Mesendoderm (in vitro differentiated cells): ENCODE results near the gene KITLG.

Experiments
- DNase-seq: peaks from one replicate; pipeline ENCODE4 v3.0.0; 2013
- H2AK5ac ChIP-seq: 2 replicates; pipeline ENCODE4 v1.6.1; 2013; ENCODE audit warnings: low read length, inconsistent platforms
- H2BK120ac ChIP-seq: 2 replicates; pipeline ENCODE4 v1.6.1; 2013; ENCODE audit warnings: low read depth, mild to moderate bottlenecking, low read length, moderate library complexity, mixed read lengths
- H2BK15ac ChIP-seq: replicated peaks from 2 replicates; pipeline ENCODE4 v1.6.1; 2013; ENCODE audit warnings: low read depth, mild to moderate bottlenecking, moderate library complexity
- H2BK5ac ChIP-seq: 2 replicates; pipeline ENCODE4 v1.6.1; 2013; ENCODE audit warnings: low read length, inconsistent platforms
- H3K18ac ChIP-seq: 2 replicates; pipeline ENCODE4 v1.6.1; 2013; ENCODE audit warnings: mild to moderate bottlenecking, low read length, mixed read lengths
- H3K23ac ChIP-seq: one replicate; pipeline ENCODE4 v1.6.1; 2013; ENCODE audit warnings: low read length
- H3K27ac ChIP-seq: 2 replicates; pipeline ENCODE4 v1.5.1; 2013; ENCODE audit warnings: low read depth, mild to moderate bottlenecking, inconsistent platforms, low read length, moderate library complexity
- H3K27me3 ChIP-seq: 2 replicates; pipeline ENCODE4 v1.6.1; 2013; ENCODE audit warnings: low read length, control low read depth, mild to moderate bottlenecking, inconsistent platforms; ENCODE audit not compliant: insufficient read depth, poor library complexity
- H3K36me3 ChIP-seq: 2 replicates; pipeline ENCODE4 v1.6.1; 2013; ENCODE audit warnings: low read length, inconsistent platforms; ENCODE audit not compliant: control insufficient read depth, insufficient read depth
- H3K4ac ChIP-seq: one replicate; pipeline ENCODE4 v1.6.1; 2013; ENCODE audit warnings: low read depth, mild to moderate bottlenecking, low read length, moderate library complexity
- H3K4me1 ChIP-seq: 2 replicates; pipeline ENCODE4 v1.6.1; 2013; ENCODE audit warnings: low read depth, low read length, inconsistent platforms; ENCODE audit not compliant: control insufficient read depth
- H3K4me2 ChIP-seq: 2 replicates; pipeline ENCODE4 v1.6.1; 2013; ENCODE audit warnings: low read length
- H3K4me3 ChIP-seq: 2 replicates; pipeline ENCODE4 v1.5.1; 2013; ENCODE audit warnings: mild to moderate bottlenecking, low read length
- H3K56ac ChIP-seq: one replicate; pipeline ENCODE4 v1.6.1; 2013; ENCODE audit warnings: low read length
- H3K79me1 ChIP-seq: 2 replicates; pipeline ENCODE4 v1.6.1; 2013; ENCODE audit warnings: low read length, inconsistent platforms
- H3K79me2 ChIP-seq: 2 replicates; pipeline ENCODE4 v1.6.1; 2013; ENCODE audit warnings: mild to moderate bottlenecking, low read length; ENCODE audit not compliant: control insufficient read depth, insufficient read depth
- H3K9ac ChIP-seq: 2 replicates; pipeline ENCODE4 v1.6.1; 2013; ENCODE audit warnings: low read length, inconsistent platforms
- H4K5ac ChIP-seq: one replicate; pipeline ENCODE4 v1.6.1; 2013; ENCODE audit warnings: low read length
- H4K8ac ChIP-seq: one replicate; pipeline ENCODE4 v1.6.1; 2013; ENCODE audit warnings: low read depth, mild to moderate bottlenecking, control low read depth, low read length, moderate library complexity
- WGBS: extraction: QIAGEN DNeasy Blood & Tissue Kit; methylation state at CpG from one replicate; pipeline ENCODE4 v1.1.7; 2013; ENCODE audit warnings: low lambda C conversion rate, missing lambda C conversion rate; ENCODE audit not compliant: insufficient coverage; ENCODE audit errors: extremely low coverage; 5-methylcytosine and 5-hydroxymethylcytosine counted together

Gene KITLG

DNA sequence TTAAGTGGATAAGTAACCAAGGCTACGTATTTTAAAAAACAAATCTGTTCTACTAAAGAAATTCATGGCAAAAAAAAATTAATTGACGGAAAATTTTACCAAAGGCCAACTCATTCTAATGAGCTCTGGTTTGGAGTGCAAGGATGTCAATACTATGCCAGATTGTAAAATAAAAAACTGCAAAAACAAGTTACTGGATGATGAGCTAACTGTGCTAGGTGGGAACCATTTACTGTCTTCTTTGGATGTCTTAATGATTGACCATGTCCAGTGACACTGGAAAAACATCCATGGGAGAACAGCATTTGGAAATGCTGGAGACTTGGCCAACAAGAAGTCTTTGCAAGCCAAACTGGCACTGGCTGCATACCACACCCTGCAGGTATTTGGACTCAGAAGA, 41.6 kb downstream of the KITLG start:
- Histone ChIP-seq H3K18ac (no peak overlapping the region), H3K9ac (no peak overlapping the region), H3K4me3 (no peak overlapping the region), H3K27me3 (no peaks in the 10 kb centered on the region), H3K27ac (no peak overlapping the region), H2BK15ac (no peak overlapping the region), H3K56ac (no peak overlapping the region), H3K79me1 (no peaks in the 10 kb centered on the region), H3K79me2 (no peaks in the 10 kb centered on the region), H3K23ac (no peak overlapping the region), H2BK5ac (no peak overlapping the region), H3K4me2 (no peak overlapping the region), H3K4me1 (no peaks in the 10 kb centered on the region), H3K4ac (no peak overlapping the region), H2BK120ac (no peak overlapping the region), H3K36me3 (no peaks in the 10 kb centered on the region), H2AK5ac (no peak overlapping the region), H4K5ac (no peak overlapping the region), H4K8ac (no peak overlapping the region)
- no peak for DNase-seq
- WGBS, result no CpG with 5 or more reads among the region's 2 CpGs

DNA sequence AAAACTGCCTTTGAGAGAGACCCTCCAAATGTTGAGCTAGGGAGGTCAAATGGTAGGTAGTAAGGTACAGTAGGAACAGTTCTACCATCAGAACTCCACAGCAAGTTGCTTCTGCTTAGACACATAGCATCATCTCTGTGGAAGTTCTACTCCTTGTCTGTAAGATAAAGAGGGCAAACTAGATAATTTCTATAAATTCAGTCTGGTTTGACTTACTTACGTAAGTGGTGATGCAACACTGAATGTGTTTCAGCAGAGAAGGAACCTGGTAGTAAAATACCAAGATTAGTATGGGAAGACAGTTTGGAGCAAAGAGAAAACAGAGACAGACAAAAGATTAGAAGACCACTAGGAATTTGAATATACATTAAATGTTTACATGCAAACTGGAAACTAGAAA, 42.0 kb downstream of the KITLG start:
- Histone ChIP-seq H3K4me3 (no peak overlapping the region), H3K4me2 (no peak overlapping the region), H2AK5ac (no peak overlapping the region), H4K8ac (no peak overlapping the region), H3K79me2 (no peaks in the 10 kb centered on the region), H4K5ac (no peak overlapping the region), H2BK5ac (no peak overlapping the region), H3K9ac (no peak overlapping the region), H3K27me3 (no peaks in the 10 kb centered on the region), H3K4me1 (no peaks in the 10 kb centered on the region), H3K79me1 (no peaks in the 10 kb centered on the region), H3K56ac (no peak overlapping the region), H3K23ac (no peak overlapping the region), H3K27ac (no peak overlapping the region), H3K4ac (no peak overlapping the region), H3K36me3 (no peaks in the 10 kb centered on the region), H2BK120ac (no peak overlapping the region), H2BK15ac (no peak overlapping the region), H3K18ac (no peak overlapping the region)
- WGBS, result no CpG with 5 or more reads among the region's 1 CpG
- DNase-seq, result no peak

DNA sequence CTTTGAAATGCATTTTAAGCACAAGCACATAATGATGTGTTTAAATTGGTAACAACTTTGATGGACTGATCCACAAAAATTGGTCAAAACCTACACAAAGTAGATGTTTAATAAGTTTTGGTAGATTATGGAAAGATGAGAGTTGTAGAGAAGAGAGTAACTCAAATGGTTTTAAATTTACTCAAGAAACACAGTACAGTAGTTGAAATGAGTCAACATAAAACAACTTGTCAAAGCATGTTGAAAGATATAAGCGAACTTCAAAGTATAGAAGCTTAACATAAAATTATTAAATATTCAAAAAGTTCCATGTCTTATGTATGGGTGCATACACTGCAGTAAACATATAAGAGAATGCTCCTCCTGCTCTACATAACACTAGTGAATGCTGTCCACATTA, 49.4 kb downstream of the KITLG start:
- no peaks in the 10 kb centered on the region for H3K36me3 ChIP-seq
- no peaks in the 10 kb centered on the region for H3K79me1 ChIP-seq
- H4K5ac ChIP-seq, result no peak overlapping the region
- H3K4me2 ChIP-seq, result no peak overlapping the region
- no peak overlapping the region for H3K4ac ChIP-seq
- H3K27me3 ChIP-seq, result no peaks in the 10 kb centered on the region
- no peak overlapping the region for H2BK120ac ChIP-seq
- no peak overlapping the region for H2AK5ac ChIP-seq
- no peak overlapping the region for H3K9ac ChIP-seq
- H2BK5ac ChIP-seq, result no peak overlapping the region
- H3K27ac ChIP-seq, result no peak overlapping the region
- no peak overlapping the region for H2BK15ac ChIP-seq
- no peak overlapping the region for H3K56ac ChIP-seq
- H3K4me1 ChIP-seq, result peaks cover 2% of the 10 kb centered on the region
- H3K18ac ChIP-seq, result no peak overlapping the region
- H3K79me2 ChIP-seq, result no peaks in the 10 kb centered on the region
- no peak overlapping the region for H3K23ac ChIP-seq
- DNase-seq, result no peak
- H4K8ac ChIP-seq, result no peak overlapping the region
- WGBS, result no CpG with 5 or more reads among the region's 1 CpG
- H3K4me3 ChIP-seq, result no peak overlapping the region

DNA sequence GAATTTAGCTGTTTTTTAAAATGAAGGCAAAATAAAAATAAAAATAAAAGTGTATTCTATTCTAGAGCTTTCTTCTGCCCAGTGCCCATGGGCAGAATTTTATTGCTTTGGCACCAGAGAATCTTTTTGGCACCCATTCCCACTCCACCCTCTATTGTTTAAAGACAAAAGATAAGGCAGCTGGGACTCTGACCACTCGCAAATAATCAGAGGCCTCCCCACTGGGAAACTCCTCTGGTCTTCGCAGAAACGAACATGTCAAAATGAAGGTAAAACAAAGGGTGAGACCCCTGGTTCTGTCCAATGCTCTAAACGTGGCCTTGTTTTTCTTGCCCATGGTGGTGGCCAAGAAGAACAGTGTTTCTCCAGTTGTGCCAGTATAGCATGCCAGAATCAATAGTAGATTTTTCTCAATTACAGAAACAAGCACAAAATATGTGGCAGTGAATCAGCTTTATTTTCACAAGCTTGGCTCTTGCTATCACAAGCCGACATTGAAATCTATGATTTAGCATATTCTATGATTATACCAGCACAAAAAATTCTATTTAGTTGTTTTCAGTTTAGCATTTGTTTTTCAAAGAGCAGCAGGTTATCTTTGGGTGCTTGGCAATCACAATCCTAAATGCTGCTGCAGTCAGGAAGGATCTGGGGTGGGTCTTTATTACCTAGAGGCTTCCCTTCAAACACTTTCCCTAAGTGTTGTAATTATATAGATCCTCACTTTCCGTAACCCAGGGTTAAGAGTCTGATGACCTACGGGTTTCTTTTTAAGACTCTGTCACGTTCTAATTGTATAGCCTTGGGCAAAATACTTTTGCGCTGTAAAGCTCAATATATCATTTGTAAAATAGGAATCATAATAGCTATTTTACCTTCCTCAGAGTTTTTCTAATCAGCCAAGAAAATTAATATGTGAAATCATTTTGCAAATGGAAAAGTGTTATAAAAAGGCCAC, 50.5 kb downstream of the KITLG start:
- Histone ChIP-seq H3K18ac (no peak overlapping the region), H3K79me2 (no peaks in the 10 kb centered on the region), H3K27ac (no peak overlapping the region), H3K56ac (no peak overlapping the region), H3K79me1 (no peaks in the 10 kb centered on the region), H3K23ac (no peak overlapping the region), H2AK5ac (no peak overlapping the region), H3K4me3 (no peak overlapping the region), H3K4me2 (no peak overlapping the region), H2BK5ac (no peak overlapping the region), H3K4me1 (peaks cover 2% of the 10 kb centered on the region), H4K8ac (no peak overlapping the region), H3K9ac (no peak overlapping the region), H3K4ac (no peak overlapping the region), H3K36me3 (no peaks in the 10 kb centered on the region), H3K27me3 (no peaks in the 10 kb centered on the region), H4K5ac (no peak overlapping the region), H2BK120ac (no peak overlapping the region), H2BK15ac (no peak overlapping the region)
- peak; percentile 26 for DNase-seq
- WGBS, result no CpG with 5 or more reads among the region's 9 CpGs

DNA sequence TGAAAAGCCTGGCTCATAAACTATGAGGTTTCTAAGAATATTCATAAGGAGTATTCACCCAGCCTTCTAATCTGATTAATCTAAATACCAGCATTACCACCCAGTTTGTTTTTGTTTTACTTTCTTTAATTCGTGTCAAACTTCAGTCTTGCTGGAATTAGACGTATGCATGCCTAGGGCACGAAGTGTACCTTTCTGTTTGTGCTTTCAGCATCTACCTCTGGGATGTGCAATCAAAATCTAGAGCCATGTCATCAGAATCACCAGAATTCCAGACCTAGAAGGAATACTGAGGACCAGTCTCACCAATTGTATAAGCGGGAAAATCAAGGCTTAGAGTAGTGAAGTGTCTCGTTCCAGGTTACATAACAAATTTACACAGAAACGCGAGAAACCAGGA, 57.3 kb downstream of the KITLG start:
- Histone ChIP-seq H3K79me1 (no peaks in the 10 kb centered on the region), H3K4ac (no peak overlapping the region), H3K4me3 (no peak overlapping the region), H3K18ac (no peak overlapping the region), H2BK120ac (no peak overlapping the region), H3K79me2 (no peaks in the 10 kb centered on the region), H3K4me2 (no peak overlapping the region), H2AK5ac (no peak overlapping the region), H2BK15ac (no peak overlapping the region), H3K23ac (no peak overlapping the region), H3K56ac (no peak overlapping the region), H2BK5ac (no peak overlapping the region), H3K36me3 (no peaks in the 10 kb centered on the region), H4K8ac (no peak overlapping the region), H3K27ac (no peak overlapping the region), H3K9ac (no peak overlapping the region), H4K5ac (no peak overlapping the region), H3K4me1 (no peaks in the 10 kb centered on the region), H3K27me3 (no peaks in the 10 kb centered on the region)
- WGBS, result no CpG with 5 or more reads among the region's 7 CpGs
- DNase-seq, result no peak

DNA sequence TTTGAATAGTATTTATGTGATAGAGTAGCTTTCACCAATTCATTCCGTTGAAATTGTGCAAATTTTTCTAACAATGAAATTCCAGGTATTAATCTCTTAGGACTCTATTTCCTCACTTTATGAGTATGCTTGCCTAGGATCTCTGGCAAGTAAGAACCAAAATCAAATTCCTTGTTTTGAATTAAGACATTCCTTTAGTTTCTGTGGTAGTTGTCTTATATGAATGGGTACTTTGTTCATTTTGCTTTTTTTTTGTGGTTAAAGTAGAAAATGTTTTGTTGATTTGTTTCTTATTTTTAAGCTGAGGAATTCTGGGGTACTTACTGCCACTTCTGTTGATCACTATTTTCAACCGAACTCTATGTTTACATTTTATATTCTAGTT, 59.8 kb downstream of the KITLG start:
- Histone ChIP-seq H3K4me1 (no peaks in the 10 kb centered on the region), H3K56ac (no peak overlapping the region), H2BK5ac (no peak overlapping the region), H3K9ac (no peak overlapping the region), H3K27me3 (no peaks in the 10 kb centered on the region), H3K18ac (no peak overlapping the region), H2AK5ac (no peak overlapping the region), H3K27ac (no peak overlapping the region), H4K8ac (no peak overlapping the region), H3K23ac (no peak overlapping the region), H3K79me1 (no peaks in the 10 kb centered on the region), H3K4me3 (no peak overlapping the region), H3K36me3 (no peaks in the 10 kb centered on the region), H3K79me2 (no peaks in the 10 kb centered on the region), H2BK120ac (no peak overlapping the region), H3K4me2 (no peak overlapping the region), H3K4ac (no peak overlapping the region), H2BK15ac (no peak overlapping the region), H4K5ac (no peak overlapping the region)
- no peak for DNase-seq
- no CpG with 5 or more reads among the region's 2 CpGs for WGBS
